GM19099 (cell line): ENCODE measurements around the gene RELL1.

Source experiments
- POLR2A ChIP-seq: IDR thresholded peaks from 3 replicates; pipeline ENCODE4 v1.6.1; 2011; ENCODE audit warnings: low read depth; ENCODE audit not compliant: insufficient read length; ENCODE audit errors: extremely low read depth

The RELL1 gene

DNA sequence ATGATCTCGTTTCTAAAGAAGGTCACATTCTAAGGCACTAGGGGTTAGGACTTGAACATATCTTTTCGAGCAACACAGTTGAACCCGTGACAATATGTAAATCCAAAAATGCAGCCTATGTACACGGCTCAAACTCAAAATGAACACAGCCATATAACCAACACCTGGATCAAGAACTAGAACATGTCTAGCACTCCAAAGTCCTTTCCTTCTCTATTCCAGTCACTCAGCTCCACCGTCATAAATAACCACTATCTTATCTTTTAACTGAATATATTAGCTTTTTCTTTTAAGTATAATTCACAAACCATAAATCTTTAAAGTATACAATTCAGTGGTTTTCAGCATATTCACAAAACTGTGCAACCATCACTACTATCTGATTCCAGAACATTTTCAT lies 19.4 kb upstream of the RELL1 start:
- TF ChIP-seq POLR2A, result no peak

DNA sequence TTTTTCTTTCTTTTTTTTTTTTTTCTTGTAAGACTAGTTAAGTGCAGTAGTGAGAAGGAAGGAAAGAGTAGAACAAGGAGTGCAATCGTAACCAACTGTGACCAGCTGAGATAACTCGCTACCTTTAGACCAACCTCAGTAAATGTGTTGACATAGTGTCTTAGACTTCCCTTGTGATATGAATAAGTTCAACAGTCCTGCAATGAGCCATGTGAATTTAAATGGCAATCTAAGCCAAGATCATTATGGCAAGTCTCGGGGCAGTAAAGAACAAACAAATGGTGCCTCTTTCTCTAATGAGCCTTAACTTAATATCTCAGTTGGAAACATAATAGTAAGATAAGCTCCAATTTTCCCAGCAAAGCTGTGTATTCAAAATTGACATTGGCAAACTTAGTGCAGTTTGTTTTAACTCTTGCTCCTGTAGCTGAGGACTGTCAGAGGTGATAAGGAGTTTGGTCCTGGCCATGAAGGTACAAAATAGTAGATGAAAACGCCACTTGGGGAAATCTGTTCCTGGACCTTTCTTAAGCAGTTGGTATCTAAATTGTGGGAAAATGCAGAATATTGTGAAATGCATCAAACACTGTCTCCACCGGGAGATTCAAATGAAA lies 13.8 kb upstream of the RELL1 start:
- TF ChIP-seq POLR2A, result no peak

- no peak for TF ChIP-seq POLR2A
Observed at GRCh38 chr4:37697566-37697965, 11.4 kb upstream of the RELL1 start.

- TF ChIP-seq POLR2A, result no peak
Observed at GRCh38 chr4:37693450-37694190, 7.4 kb upstream of the RELL1 start.

- TF ChIP-seq POLR2A, result no peak
Observed at GRCh38 chr4:37693030-37693429, 6.9 kb upstream of the RELL1 start.

DNA sequence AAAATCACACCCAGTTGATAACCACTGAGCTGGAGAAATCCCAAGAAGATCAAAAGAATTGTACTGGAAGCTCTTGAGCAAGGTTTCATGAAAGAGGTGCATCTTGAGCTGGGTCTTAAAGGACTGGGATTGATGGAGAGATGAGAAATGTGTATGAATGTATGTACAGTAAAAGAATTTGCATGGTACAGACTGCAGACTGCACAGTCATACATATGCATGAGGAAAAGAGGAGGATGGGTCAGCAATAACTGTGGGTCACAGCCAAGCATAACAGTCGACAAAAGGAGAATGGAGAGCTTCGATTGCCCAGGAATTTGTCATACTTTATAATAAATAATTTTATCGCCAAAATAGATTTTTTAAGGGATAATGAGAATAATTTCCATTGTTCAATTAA lies 4.8 kb upstream of the RELL1 start:
- no peak for TF ChIP-seq POLR2A

GRCh38 chr4:37689353-37690095 lies 3.3 kb upstream of the RELL1 start:
- no peak for TF ChIP-seq POLR2A

GRCh38 chr4:37687681-37688080 lies 1.5 kb upstream of the RELL1 start:
- no peak for TF ChIP-seq POLR2A

DNA sequence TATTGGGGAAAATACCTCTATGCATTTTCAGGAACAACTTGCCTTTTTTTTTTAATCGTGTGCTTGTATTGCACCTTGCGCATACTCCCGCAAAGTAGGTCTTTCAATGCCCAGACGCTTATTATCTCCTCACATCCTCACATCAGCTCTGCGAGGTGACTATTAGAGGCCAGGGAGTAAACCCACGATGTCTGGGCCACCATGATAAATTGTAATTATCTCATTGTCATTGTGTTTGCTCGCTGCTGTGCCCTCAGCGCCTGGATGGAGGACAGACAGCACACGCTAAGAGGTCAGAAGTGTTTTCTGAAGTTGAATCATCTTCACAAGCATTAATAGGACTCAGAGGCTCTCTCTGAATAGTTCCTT lies 1.0 kb upstream of the RELL1 start:
- no peak for TF ChIP-seq POLR2A

- peak; percentile 73 for TF ChIP-seq POLR2A
Observed at GRCh38 chr4:37685823-37686372, 278 bp downstream of the RELL1 start.

- TF ChIP-seq POLR2A, result no peak
Observed at GRCh38 chr4:37685161-37685822, 884 bp downstream of the RELL1 start.

GRCh38 chr4:37684154-37684553 lies 2.0 kb downstream of the RELL1 start:
- no peak for TF ChIP-seq POLR2A

- TF ChIP-seq POLR2A, result no peak
Observed at GRCh38 chr4:37682701-37683401, 3.3 kb downstream of the RELL1 start.

- TF ChIP-seq POLR2A, result no peak
Observed at GRCh38 chr4:37680089-37680488, 6.1 kb downstream of the RELL1 start.

- no peak for TF ChIP-seq POLR2A
Observed at GRCh38 chr4:37679301-37679700, 6.9 kb downstream of the RELL1 start.
